ENCODE measurements around the gene OCLN. TPM values are rescaled to one million over a fixed set of nuclear protein-coding genes. Genes with fewer than 3 reads are reported as not detected.
A peak's percentile ranks its signal among the peaks of the same experiment; 100 is the strongest.
"Not testable (repeated sequence)": the region's sequence is repeated elsewhere in the genome, so short reads cannot be mapped to it uniquely, and the experiment has no call there.

Gene OCLN
- total and polyA plus RNA-seq, 8 donors, result 38.6 to 124 (median 48.9) TPM

DNA sequence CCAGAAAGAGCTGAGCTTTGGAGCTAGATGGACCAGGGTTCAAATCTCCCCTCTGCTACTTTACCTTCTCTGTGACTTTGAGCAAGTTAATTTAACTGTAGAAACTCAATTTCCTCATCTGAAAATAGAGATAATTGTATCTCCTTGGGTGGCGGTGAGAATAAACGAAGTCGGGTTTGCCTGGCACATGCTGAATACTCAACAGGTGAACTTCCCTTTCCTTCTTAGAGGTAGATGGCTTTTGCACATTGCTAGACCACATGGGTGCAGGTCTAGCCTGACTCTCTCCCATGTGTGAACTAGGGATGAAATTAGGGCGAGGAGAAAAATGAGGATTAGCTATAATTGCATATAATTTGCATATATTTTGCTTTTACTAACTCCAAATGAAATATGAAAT is 36.0 kb downstream of the OCLN start:
- Histone ChIP-seq H3K9me3 (no peaks in the 10 kb centered on the region), H3K4me3 (no peak overlapping the region), H3K27me3 (no peaks in the 10 kb centered on the region), H3K36me3 (no peaks in the 10 kb centered on the region), H3K27ac (no peak overlapping the region), H3K4me1 (peaks cover 3 to 15% of the 10 kb centered on the region in 2 donors)
- TF ChIP-seq, protein P1, sequence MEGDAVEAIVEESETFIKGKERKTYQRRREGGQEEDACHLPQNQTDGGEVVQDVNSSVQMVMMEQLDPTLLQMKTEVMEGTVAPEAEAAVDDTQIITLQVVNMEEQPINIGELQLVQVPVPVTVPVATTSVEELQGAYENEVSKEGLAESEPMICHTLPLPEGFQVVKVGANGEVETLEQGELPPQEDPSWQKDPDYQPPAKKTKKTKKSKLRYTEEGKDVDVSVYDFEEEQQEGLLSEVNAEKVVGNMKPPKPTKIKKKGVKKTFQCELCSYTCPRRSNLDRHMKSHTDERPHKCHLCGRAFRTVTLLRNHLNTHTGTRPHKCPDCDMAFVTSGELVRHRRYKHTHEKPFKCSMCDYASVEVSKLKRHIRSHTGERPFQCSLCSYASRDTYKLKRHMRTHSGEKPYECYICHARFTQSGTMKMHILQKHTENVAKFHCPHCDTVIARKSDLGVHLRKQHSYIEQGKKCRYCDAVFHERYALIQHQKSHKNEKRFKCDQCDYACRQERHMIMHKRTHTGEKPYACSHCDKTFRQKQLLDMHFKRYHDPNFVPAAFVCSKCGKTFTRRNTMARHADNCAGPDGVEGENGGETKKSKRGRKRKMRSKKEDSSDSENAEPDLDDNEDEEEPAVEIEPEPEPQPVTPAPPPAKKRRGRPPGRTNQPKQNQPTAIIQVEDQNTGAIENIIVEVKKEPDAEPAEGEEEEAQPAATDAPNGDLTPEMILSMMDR (IDR thresholded peaks at IDR 0.05), result no peak
- no peak for ATAC-seq
- DNase-seq, result no peak
- intact Hi-C loops (cut with DNase I), result no loop called here

DNA sequence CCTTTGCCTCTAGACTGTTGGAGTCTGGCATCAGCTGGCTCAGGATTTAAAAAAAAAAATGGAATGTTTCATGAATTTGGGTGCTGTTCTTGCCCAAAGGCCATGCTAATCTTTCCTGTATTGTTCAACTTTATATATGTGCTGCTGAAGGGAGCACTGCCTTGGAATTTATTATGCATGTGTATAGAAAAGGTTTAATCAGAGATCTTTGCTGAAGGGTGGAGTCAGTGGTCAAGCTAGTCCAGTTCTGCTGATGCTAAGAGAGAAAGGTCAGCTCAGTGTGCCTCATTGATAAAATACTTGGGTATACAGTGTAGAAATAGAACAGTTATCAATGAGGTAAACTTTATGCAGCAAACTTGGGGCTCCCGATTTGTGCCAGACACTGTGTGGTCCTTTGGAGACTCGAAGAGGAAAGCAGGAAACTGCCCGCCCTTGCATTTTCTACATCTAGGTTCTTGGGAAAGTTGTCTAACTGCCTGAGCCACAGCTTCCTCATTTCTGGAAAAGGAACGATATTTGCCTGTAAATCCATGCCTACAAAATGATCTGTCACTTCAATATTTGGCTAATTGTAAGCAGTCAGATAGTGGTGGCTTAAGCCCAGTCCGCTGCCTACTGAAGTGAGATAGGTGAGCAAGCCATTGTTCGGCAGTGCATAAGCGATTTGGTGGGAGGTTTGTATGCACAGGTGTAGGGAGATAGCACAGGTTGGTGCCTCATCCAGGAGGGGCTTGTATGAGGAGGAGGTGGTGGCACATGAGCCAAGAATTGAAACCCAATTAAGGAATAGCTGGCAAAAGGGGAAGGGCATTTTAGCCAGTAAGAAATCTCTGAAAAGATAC is 38.2 kb downstream of the OCLN start:
- Histone ChIP-seq H3K9me3 (no peaks in the 10 kb centered on the region), H3K4me3 (no peak overlapping the region), H3K4me1 (peaks cover 3 to 15% of the 10 kb centered on the region in 2 donors), H3K36me3 (no peaks in the 10 kb centered on the region), H3K27ac (peak overlapping the region in 1 of 2 donors; percentile 48), H3K27me3 (no peaks in the 10 kb centered on the region)
- ATAC-seq (no peak), DNase-seq (no peak)
- intact Hi-C loops (cut with DNase I), result no loop called here
- TF ChIP-seq, protein P1 (IDR thresholded peaks at IDR 0.05), result no peak

DNA sequence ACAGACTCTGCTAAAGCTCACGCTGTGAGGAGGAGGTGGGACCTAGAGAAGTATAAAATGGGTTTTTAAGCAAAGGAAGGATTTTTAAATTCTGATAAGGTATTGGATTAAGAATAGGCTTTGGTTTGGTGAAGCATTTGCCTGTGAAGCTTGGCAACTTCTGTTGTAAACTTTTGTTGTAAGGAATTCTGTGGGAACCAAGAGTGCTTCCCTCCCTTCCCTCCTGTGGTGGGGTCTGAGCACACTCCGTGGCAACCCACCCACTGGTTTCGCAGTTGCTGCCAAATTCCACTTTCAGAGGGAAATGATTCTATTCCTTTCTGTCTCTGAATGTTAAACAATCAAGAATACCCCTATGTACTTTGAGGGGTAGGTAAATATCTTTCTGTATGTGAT is 38.8 kb downstream of the OCLN start:
- peaks cover 3 to 15% of the 10 kb centered on the region in 2 donors for H3K4me1 ChIP-seq
- H3K27ac ChIP-seq, result peak overlapping the region in 1 of 2 donors; percentile 48
- ATAC-seq (no peak), DNase-seq (no peak)
- intact Hi-C loops (cut with DNase I), result no loop called here
- H3K9me3 ChIP-seq, result no peaks in the 10 kb centered on the region
- TF ChIP-seq, protein P1 (IDR thresholded peaks at IDR 0.05), result no peak
- no peaks in the 10 kb centered on the region for H3K27me3 ChIP-seq
- H3K36me3 ChIP-seq, result no peaks in the 10 kb centered on the region
- no peak overlapping the region for H3K4me3 ChIP-seq

DNA sequence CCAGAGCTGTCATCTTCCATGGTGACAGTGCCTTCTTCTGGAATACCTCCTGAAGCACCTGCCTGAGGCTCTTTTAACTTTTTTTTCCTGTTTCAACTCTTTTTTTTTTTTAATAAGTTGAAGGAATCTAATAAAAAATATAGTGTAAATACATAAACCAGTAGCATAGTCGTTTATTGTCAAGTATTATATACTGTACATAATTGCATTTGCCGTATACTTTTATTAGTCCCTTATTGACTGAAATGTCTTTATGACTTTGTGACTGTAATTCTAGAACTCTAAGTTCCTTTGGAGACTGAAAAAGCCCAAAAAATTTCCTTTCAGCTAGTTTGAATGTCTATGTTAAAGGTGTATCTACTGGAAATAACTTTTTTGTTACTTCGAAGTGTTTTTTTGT is 45.3 kb downstream of the OCLN start:
- ATAC-seq; H3K9me3 ChIP-seq; H3K36me3 ChIP-seq; H3K4me3 ChIP-seq; DNase-seq; intact Hi-C loops (cut with DNase I); H3K4me1 ChIP-seq; H3K27me3 ChIP-seq; H3K27ac ChIP-seq: not testable (repeated sequence)

DNA sequence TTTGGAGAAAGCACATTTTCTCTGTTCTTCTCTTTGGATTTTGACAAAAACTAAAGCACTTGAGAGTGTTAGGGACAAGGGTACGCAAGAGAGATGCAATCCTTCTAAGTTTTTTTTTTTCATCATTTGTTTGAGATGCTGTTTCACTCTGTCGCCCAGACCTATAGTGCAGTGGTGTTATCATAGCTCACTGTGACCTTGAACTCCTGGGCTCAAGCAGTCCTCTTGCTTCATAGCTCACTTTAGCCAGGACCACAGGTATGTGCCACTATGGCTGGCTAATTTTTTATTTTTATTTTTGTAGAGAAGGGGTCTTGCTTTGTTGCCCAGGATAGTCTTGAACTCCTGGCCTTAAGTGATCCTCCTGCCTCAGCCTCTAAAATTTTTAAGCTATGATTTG is 46.1 kb downstream of the OCLN start:
- H3K27me3 ChIP-seq; H3K36me3 ChIP-seq; intact Hi-C loops (cut with DNase I); DNase-seq; H3K9me3 ChIP-seq; H3K4me1 ChIP-seq; H3K4me3 ChIP-seq; ATAC-seq; H3K27ac ChIP-seq: not testable (repeated sequence)

DNA sequence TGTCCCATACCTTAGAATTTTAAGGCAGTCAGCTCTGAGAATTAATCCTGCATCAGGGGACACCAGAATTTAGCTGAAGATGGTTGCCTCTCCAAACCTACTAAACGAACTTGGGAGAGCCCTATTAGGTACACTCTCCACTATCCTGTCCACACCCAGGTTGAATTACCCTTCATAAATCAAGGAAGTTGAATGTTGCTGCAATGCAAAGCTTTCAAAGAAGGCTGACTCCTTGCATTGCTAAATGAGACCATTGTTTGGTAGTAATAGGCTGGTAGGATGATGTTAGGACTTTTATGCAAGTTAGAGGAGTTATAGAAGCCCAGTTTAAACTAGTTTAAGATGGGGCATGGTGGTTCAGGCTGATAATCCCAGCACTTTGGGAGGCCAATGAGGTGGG is 48.8 kb downstream of the OCLN start:
- DNase-seq; H3K4me3 ChIP-seq; H3K27ac ChIP-seq; H3K4me1 ChIP-seq; H3K36me3 ChIP-seq; H3K9me3 ChIP-seq; intact Hi-C loops (cut with DNase I); H3K27me3 ChIP-seq: not testable (repeated sequence)
- peak; percentile 21 for ATAC-seq

DNA sequence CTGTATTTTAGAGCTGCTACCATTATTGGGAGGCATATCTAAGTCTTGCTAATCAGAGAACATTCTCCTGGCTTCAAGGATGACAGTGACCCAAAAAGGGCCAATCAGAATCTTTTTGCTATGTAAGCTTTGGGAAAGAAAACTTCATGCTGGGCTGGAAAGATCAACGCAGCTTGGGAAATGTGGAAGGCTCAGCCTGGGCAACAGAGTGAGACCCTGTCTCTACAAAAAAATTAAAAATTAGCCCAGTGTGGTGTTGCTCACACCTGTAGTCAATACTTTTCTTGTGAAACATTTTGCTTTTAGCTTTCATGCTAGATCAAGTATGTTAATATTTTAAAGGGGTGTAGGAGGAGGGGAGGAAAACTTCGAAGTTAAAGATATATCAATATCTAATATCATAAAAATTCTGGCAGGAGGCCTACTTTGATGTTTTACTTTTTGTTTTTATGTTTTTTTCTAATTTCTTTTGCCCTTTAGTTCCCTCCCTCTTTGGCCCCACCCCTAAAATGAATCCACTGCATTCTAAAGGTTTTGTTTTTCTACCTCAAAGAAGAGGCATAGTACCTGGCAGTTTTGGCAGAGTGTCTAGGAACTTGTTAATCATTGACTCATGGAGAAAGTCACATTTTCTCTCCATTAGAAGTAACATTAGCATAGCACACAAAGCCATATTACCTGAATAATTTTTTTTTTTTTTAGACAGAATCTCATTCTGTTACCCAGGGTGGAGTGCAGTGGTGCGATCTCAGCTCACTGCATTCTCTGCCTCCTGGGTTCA is 50.4 kb downstream of the OCLN start:
- H3K27me3 ChIP-seq; H3K9me3 ChIP-seq; H3K4me1 ChIP-seq; H3K36me3 ChIP-seq; intact Hi-C loops (cut with DNase I); DNase-seq; H3K27ac ChIP-seq; H3K4me3 ChIP-seq: not testable (repeated sequence)
- peak; percentile 71 for ATAC-seq

DNA sequence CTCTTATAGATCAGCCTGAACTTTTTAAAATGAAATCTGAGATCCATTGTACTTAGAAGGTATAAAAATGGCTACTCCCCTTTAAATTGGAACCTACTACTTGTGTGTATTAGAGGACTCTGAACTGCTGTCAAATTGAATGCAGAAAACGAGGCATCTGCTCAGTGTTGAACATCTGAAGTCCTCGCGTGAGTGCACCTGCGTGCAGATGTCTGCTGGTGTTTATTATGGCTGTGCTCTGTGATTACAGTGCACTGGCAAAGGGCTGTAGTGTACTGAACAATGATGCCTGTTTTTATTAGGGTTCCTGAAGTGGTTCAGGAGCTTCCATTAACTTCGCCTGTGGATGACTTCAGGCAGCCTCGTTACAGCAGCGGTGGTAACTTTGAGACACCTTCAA is 52.0 kb downstream of the OCLN start:
- DNase-seq; H3K36me3 ChIP-seq; H3K9me3 ChIP-seq; H3K4me3 ChIP-seq; H3K27ac ChIP-seq; H3K27me3 ChIP-seq; H3K4me1 ChIP-seq; intact Hi-C loops (cut with DNase I); ATAC-seq: not testable (repeated sequence)

All from left lung (tissue), 10 donors.